Natural killer cell (primary cell): ENCODE measurements around the gene THRAP3. TPM values are rescaled to one million over a fixed set of nuclear protein-coding genes. Genes with fewer than 3 reads are reported as not detected.

ENCODE experiments used
- ATAC-seq, 3 donors: fragments of 150-1000 bp in 2 of 3; fragments of 200-7000 bp in 1 of 3; cut with Tn5 transposase; 1 replicate in 1 of 3; 2 replicates in 2 of 3; pipeline ENCODE4 v1.10.0; 2021; ENCODE audit warnings: mild to moderate bottlenecking in 2 of 3, moderate library complexity in 2 of 3
- DNase-seq, 2 donors: peaks; one replicate each; pipeline versions ENCODE4 v3.0.0 to v3.0.0-alpha.2; 2013 to 2021; ENCODE audit warnings: mixed read lengths in 1 of 2
- H3K27ac ChIP-seq: one replicate; pipeline ENCODE4 v1.5.1; 2013; ENCODE audit warnings: mild to moderate bottlenecking, low read length
- H3K27me3 ChIP-seq: one replicate; pipeline ENCODE4 v1.6.1; 2013; ENCODE audit warnings: low read length; ENCODE audit not compliant: control insufficient read depth, insufficient read depth
- H3K36me3 ChIP-seq: one replicate; pipeline ENCODE4 v1.6.1; 2013; ENCODE audit warnings: low read length; ENCODE audit not compliant: control insufficient read depth, insufficient read depth
- H3K4me1 ChIP-seq: one replicate; pipeline ENCODE4 v1.6.1; 2013; ENCODE audit warnings: low read length; ENCODE audit not compliant: control insufficient read depth, insufficient read depth
- H3K4me3 ChIP-seq: one replicate; pipeline ENCODE4 v1.5.1; 2013; ENCODE audit warnings: low read length
- H3K9me3 ChIP-seq: one replicate; pipeline ENCODE4 v1.6.1; 2013; ENCODE audit warnings: low read length; ENCODE audit not compliant: control insufficient read depth, insufficient read depth
- H3K27ac Mint-ChIP-seq, 2 donors: one replicate each; pipeline ENCODE4 v1.8.0; 2022; ENCODE audit warnings: mild to moderate bottlenecking in 2 of 2, mixed read lengths in 2 of 2, moderate library complexity in 1 of 2
- H3K27me3 Mint-ChIP-seq, 2 donors: one replicate each; pipeline ENCODE4 v1.8.0; 2022; ENCODE audit warnings: low read depth in 2 of 2, mixed read lengths in 2 of 2
- H3K36me3 Mint-ChIP-seq: one replicate; pipeline ENCODE4 v1.8.0; 2022; ENCODE audit warnings: mixed read lengths
- H3K4me1 Mint-ChIP-seq, 2 donors: one replicate each; pipeline ENCODE4 v1.8.0; 2022; ENCODE audit warnings: mixed read lengths in 2 of 2
- H3K4me3 Mint-ChIP-seq: one replicate; pipeline ENCODE4 v1.8.0; 2022; ENCODE audit warnings: mild to moderate bottlenecking, moderate library complexity, mixed read lengths
- H3K9me3 Mint-ChIP-seq, 2 donors: one replicate each; pipeline ENCODE4 v1.8.0; 2022; ENCODE audit warnings: mixed read lengths in 2 of 2
- CTCF ChIP-seq: fragments of 200-600 bp; IDR thresholded peaks from one replicate; pipeline ENCODE4 v1.8.0; 2022; ENCODE audit warnings: antibody characterized with exemption
- WGBS: methylation state at CpG from one replicate; pipeline ENCODE4 v1.1.7; 2013; ENCODE audit warnings: missing lambda C conversion rate; ENCODE audit not compliant: insufficient coverage; 5-methylcytosine and 5-hydroxymethylcytosine counted together
- intact Hi-C: fragments of 100-400 bp; cut with micrococcal nuclease; formaldehyde crosslinking; loops from one replicate; pipeline ENCODE4 v1.14.2; 2022
- total RNA-seq, 4 donors: library from RNA; stranded (reverse); fragments of 120-200 nt in 1 of 4; gene quantifications; one replicate each; pipeline versions ENCODE4 v1.2.3 to v1.2.4, GENCODE V29; 2013 to 2022

THRAP3 gene
- total RNA-seq, 3 donors from 2014 or later (not counting 1 experiment from before 2014, with no cell fraction given) = 88.6 to 110 (median 97.4) TPM

- no CpG with 5 or more reads among the region's 1 CpG for WGBS
- Histone ChIP-seq H3K4me1 (peaks cover 6% of the 10 kb centered on the region), H3K27ac (no peak overlapping the region), H3K27me3 (no peaks in the 10 kb centered on the region), H3K9me3 (no peaks in the 10 kb centered on the region), H3K4me3 (no peak overlapping the region), H3K36me3 (peaks cover 34% of the 10 kb centered on the region)
- no peaks in the 10 kb centered on the region for H3K36me3 Mint-ChIP-seq
- H3K27me3 Mint-ChIP-seq = no peaks in the 10 kb centered on the region
- H3K9me3 Mint-ChIP-seq = no peaks in the 10 kb centered on the region
- DNase-seq = no peak
- H3K4me1 Mint-ChIP-seq = peaks cover 35 to 44% of the 10 kb centered on the region in 2 donors
- ATAC-seq = no peak
- peak overlapping the region; percentile 12 to 54 for H3K27ac Mint-ChIP-seq
- H3K4me3 Mint-ChIP-seq = no peak overlapping the region
- TF ChIP-seq CTCF = no peak
- intact Hi-C loops = no loop called here
Measured at GRCh38 chr1:36258960-36259344, 34.7 kb downstream of the THRAP3 start.

- no peaks in the 10 kb centered on the region for H3K9me3 Mint-ChIP-seq
- H3K36me3 Mint-ChIP-seq = no peaks in the 10 kb centered on the region
- peak overlapping the region; percentile 37 to 46 for H3K27ac Mint-ChIP-seq
- H3K27me3 Mint-ChIP-seq = no peaks in the 10 kb centered on the region
- Histone ChIP-seq H3K9me3 (no peaks in the 10 kb centered on the region), H3K27me3 (no peaks in the 10 kb centered on the region), H3K36me3 (peaks cover 27% of the 10 kb centered on the region), H3K4me1 (no peaks in the 10 kb centered on the region), H3K4me3 (no peak overlapping the region), H3K27ac (no peak overlapping the region)
- 92% methylated on average over 6 of the region's 6 CpGs for WGBS
- ATAC-seq (no peak), DNase-seq (no peak)
- peaks cover 19 to 21% of the 10 kb centered on the region in 2 donors for H3K4me1 Mint-ChIP-seq
- intact Hi-C loops = no loop called here
- no peak overlapping the region for H3K4me3 Mint-ChIP-seq
- no peak for TF ChIP-seq CTCF
Measured at GRCh38 chr1:36268981-36269380, 44.7 kb downstream of the THRAP3 start.

- Mint-ChIP-seq H3K36me3 (no peaks in the 10 kb centered on the region), H3K9me3 (no peaks in the 10 kb centered on the region), H3K27ac (peak overlapping the region; percentile 37 to 46), H3K4me3 (no peak overlapping the region), H3K4me1 (peaks cover 17 to 19% of the 10 kb centered on the region in 2 donors), H3K27me3 (no peaks in the 10 kb centered on the region)
- Histone ChIP-seq H3K27ac (no peak overlapping the region), H3K27me3 (no peaks in the 10 kb centered on the region), H3K9me3 (no peaks in the 10 kb centered on the region), H3K36me3 (peaks cover 27% of the 10 kb centered on the region), H3K4me3 (no peak overlapping the region), H3K4me1 (no peaks in the 10 kb centered on the region)
- WGBS = 64% methylated on average over 1 of the region's 2 CpGs
- DNase-seq (no peak), ATAC-seq (no peak)
- TF ChIP-seq CTCF = no peak
- intact Hi-C loops = no loop called here
Measured at GRCh38 chr1:36269408-36269838, 45.2 kb downstream of the THRAP3 start.

GRCh38 chr1:36273024-36273423 lies 48.8 kb downstream of the THRAP3 start:
- no peaks in the 10 kb centered on the region for H3K36me3 Mint-ChIP-seq
- WGBS = 88% methylated on average over 3 of the region's 5 CpGs
- TF ChIP-seq CTCF = no peak
- no peak for ATAC-seq
- H3K4me1 ChIP-seq = no peaks in the 10 kb centered on the region
- H3K27ac Mint-ChIP-seq = peak overlapping the region; percentile 64 to 84
- no peak overlapping the region for H3K27ac ChIP-seq
- no peak overlapping the region for H3K4me3 ChIP-seq
- H3K4me3 Mint-ChIP-seq = no peak overlapping the region
- no peaks in the 10 kb centered on the region for H3K27me3 Mint-ChIP-seq
- no peaks in the 10 kb centered on the region for H3K9me3 ChIP-seq
- H3K36me3 ChIP-seq = peaks cover 20% of the 10 kb centered on the region
- DNase-seq = no peak
- H3K27me3 ChIP-seq = no peaks in the 10 kb centered on the region
- H3K4me1 Mint-ChIP-seq = peaks cover 12 to 14% of the 10 kb centered on the region in 2 donors
- intact Hi-C loops = no loop called here
- no peaks in the 10 kb centered on the region for H3K9me3 Mint-ChIP-seq
